Stomach smooth muscle (tissue), 2 donors: ENCODE measurements around the gene F2RL3.

ENCODE experiments used
- H3K27ac ChIP-seq: one replicate; pipeline ENCODE4 v1.7.0; 2013; ENCODE audit warnings: mild to moderate bottlenecking, low read length, inconsistent platforms
- H3K27me3 ChIP-seq, 2 donors: one replicate each; pipeline ENCODE4 v1.7.0; 2013; ENCODE audit warnings: low read length in 2 of 2; ENCODE audit not compliant: insufficient read depth in 2 of 2, control insufficient read depth in 1 of 2
- H3K36me3 ChIP-seq, 2 donors: one replicate each; pipeline ENCODE4 v1.7.0; 2013; ENCODE audit warnings: low read length in 2 of 2; ENCODE audit not compliant: control insufficient read depth in 2 of 2, insufficient read depth in 2 of 2
- H3K4me1 ChIP-seq: one replicate; pipeline ENCODE4 v1.7.0; 2013; ENCODE audit warnings: low read length; ENCODE audit not compliant: control insufficient read depth, insufficient read depth
- H3K4me3 ChIP-seq, 2 donors: one replicate each; pipeline ENCODE4 v1.7.0; 2013; ENCODE audit warnings: low read length in 2 of 2
- H3K9ac ChIP-seq, 2 donors: one replicate each; pipeline ENCODE4 v1.7.0; 2013; ENCODE audit warnings: low read length in 2 of 2, mild to moderate bottlenecking in 1 of 2
- H3K9me3 ChIP-seq, 2 donors: one replicate each; pipeline ENCODE4 v1.7.0; 2013; ENCODE audit warnings: low read length in 2 of 2; ENCODE audit not compliant: control insufficient read depth in 2 of 2
- donor health status: healthy.
- donor health status: Pancreatic carcinoma.

F2RL3 gene

GRCh38 chr19:16940626-16941025 lies 51.8 kb downstream of the F2RL3 start:
- Histone ChIP-seq H3K4me1 (no peaks in the 10 kb centered on the region), H3K27me3 (no peaks in the 10 kb centered on the region), H3K4me3 (no peak overlapping the region), H3K9me3 (no peaks in the 10 kb centered on the region), H3K36me3 (no peaks in the 10 kb centered on the region), H3K9ac (no peak overlapping the region), H3K27ac (no peak overlapping the region)
